HepG2 (cell line): ENCODE measurements around the gene ANKRD13D. TPM values are rescaled to one million over a fixed set of nuclear protein-coding genes. Genes with fewer than 3 reads are reported as not detected.

Source experiments
- AGO1 ChIP-seq: fragments of 200-400 bp; formaldehyde crosslinking; IDR thresholded peaks from 2 replicates; pipeline ENCODE4 v1.6.1; 2017; ENCODE audit warnings: mild to moderate bottlenecking, low read depth, low read length, moderate library complexity; ENCODE audit not compliant: poor library complexity, severe bottlenecking
- AHR ChIP-seq: IDR thresholded peaks from 2 replicates; pipeline ENCODE4 v1.6.1; 2018; ENCODE audit warnings: missing genetic modification reagents, missing compliant biosample characterization
- FOXM1 ChIP-seq: sonication (generic); formaldehyde crosslinking; IDR thresholded peaks from 2 replicates; pipeline ENCODE4 v1.5.0; 2020; ENCODE audit warnings: missing genetic modification reagents
- FUBP1 ChIP-seq: sonication (generic); formaldehyde crosslinking; IDR thresholded peaks from 2 replicates; pipeline ENCODE4 v1.5.1; 2020; ENCODE audit warnings: missing genetic modification reagents, mild to moderate bottlenecking, borderline replicate concordance
- GTF2F1 ChIP-seq: fragments of 150-350 bp; IDR thresholded peaks from 2 replicates; pipeline ENCODE4 v1.6.1; 2014; ENCODE audit warnings: low read length
- MYNN ChIP-seq: sonication (generic); formaldehyde crosslinking; IDR thresholded peaks from 2 replicates; pipeline ENCODE4 v1.4.0; 2020; ENCODE audit warnings: mild to moderate bottlenecking, low read depth, missing genetic modification reagents
- TFE3 ChIP-seq: IDR thresholded peaks from 2 replicates; pipeline ENCODE4 v1.6.1; 2016
- ZC3H13 ChIP-seq: sonication (generic); formaldehyde crosslinking; IDR thresholded peaks from 2 replicates; pipeline ENCODE4 v1.8.1; 2023; ENCODE audit warnings: mild to moderate bottlenecking, missing genetic modification reagents, moderate library complexity
- ZMYM2 ChIP-seq: sonication (generic); formaldehyde crosslinking; IDR thresholded peaks from 2 replicates; pipeline ENCODE4 v1.8.0; 2022; ENCODE audit warnings: mild to moderate bottlenecking, missing genetic modification reagents
- ZNF138 ChIP-seq: sonication (generic); formaldehyde crosslinking; IDR thresholded peaks from 2 replicates; pipeline ENCODE4 v1.5.0; 2020; ENCODE audit warnings: mild to moderate bottlenecking, low read depth, missing genetic modification reagents
- ZNF337 ChIP-seq: sonication (generic); formaldehyde crosslinking; IDR thresholded peaks from 2 replicates; pipeline ENCODE4 v1.5.1; 2020; ENCODE audit warnings: missing genetic modification reagents, low read depth, mild to moderate bottlenecking, borderline replicate concordance
- ZNF616 ChIP-seq: sonication (generic); formaldehyde crosslinking; IDR thresholded peaks from 2 replicates; pipeline ENCODE4 v1.5.0; 2020; ENCODE audit warnings: low read depth, mild to moderate bottlenecking, missing genetic modification reagents
- polyA plus RNA-seq, 8 experiments: library from polyadenylated mRNA; depleted of rRNA in 3 of 8; stranded (reverse) in 7 of 8; unstranded in 1 of 8; fragments of >200 nt; fragmentation: Illumina TruSeq in 4 of 8; extraction: Trizol in 4 of 8; gene quantifications; 2 replicates each; pipeline versions ENCODE4 v1.2.1 to v1.2.3, GENCODE V29; 2011 to 2016; ENCODE audit warnings: low read depth in 4 of 8, missing spikeins in 1 of 8, mixed read lengths in 1 of 8; ENCODE audit not compliant: insufficient read depth in 1 of 8
- total RNA-seq, 5 experiments: library from RNA; depleted of rRNA; stranded (reverse); fragments of >200 nt; fragmentation: Illumina TruSeq; extraction: Trizol; gene quantifications; 2 replicates each; pipeline ENCODE4 v1.2.3, GENCODE V29; 2016; ENCODE audit warnings: low read depth in 1 of 5
- TF ChIP-seq, protein P1 (sequence below): sonication (generic); IDR thresholded peaks from 2 replicates; pipeline ENCODE4 v1.6.1; 2016; ENCODE audit warnings: low read depth, borderline replicate concordance
- TF ChIP-seq, protein P2 (sequence below): sonication (generic); formaldehyde crosslinking; IDR thresholded peaks from 2 replicates; pipeline ENCODE4 v1.4.0; 2020; ENCODE audit warnings: missing genetic modification reagents
- TF ChIP-seq, protein P3 (sequence below): sonication (generic); formaldehyde crosslinking; IDR thresholded peaks from 2 replicates; pipeline ENCODE4 v1.4.0; 2020; ENCODE audit warnings: missing genetic modification reagents

ANKRD13D gene
- total and polyA plus RNA-seq, 2 of the 13 experiments (the other 11 are each of a cell fraction or from before 2014, with no cell fraction given) = 18.6 to 27.3 TPM

DNA sequence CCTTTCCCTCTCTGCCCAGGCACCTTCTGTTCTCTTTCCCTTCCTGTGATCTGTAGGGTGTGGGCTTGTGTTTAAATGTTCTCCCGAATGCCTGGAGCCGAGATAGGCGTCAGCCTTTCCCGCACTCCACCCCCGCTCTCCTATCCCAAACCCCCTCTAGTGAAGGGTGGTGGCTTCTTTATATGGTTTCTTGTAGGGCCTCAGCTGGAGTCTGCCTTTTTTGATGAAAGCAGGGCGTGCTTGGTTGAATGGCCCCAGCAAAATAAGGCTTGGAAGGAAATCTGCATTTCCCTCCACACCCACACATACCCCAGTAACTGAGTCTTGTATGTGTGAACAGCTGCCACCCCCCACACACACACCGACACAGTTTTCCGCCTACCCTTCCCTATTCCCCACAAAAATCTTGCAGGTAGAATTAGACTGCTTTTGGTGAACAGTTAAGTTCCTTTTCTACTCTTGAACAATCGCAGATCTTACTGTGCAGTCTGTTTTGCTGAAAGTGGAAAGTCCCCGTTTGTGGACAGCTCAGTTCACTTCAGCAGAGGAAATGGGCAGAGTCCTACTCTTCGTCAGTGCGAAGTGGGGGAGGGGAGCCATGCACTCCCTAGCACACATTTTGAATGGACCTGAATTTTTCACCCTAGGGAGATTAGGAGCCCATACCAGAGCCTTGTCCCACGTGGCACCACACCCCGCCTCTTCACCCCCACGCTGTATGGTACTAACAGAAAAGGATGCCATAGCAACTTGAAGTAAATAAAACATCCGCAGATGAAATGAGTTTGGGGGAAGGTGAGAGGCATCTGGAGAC lies 48.3 kb upstream of the ANKRD13D start (continued):
- 0 out of 2 replicates have a peak, but pooled peaks have one; percentile 1 for TF ChIP-seq TFE3 (CRISPR knock-in tag)
- TF ChIP-seq, protein P1, sequence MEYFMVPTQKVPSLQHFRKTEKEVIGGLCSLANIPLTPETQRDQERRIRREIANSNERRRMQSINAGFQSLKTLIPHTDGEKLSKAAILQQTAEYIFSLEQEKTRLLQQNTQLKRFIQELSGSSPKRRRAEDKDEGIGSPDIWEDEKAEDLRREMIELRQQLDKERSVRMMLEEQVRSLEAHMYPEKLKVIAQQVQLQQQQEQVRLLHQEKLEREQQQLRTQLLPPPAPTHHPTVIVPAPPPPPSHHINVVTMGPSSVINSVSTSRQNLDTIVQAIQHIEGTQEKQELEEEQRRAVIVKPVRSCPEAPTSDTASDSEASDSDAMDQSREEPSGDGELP = peak; percentile 30; the same call in 1 of the 2 replicates
- TF ChIP-seq, protein P2, sequence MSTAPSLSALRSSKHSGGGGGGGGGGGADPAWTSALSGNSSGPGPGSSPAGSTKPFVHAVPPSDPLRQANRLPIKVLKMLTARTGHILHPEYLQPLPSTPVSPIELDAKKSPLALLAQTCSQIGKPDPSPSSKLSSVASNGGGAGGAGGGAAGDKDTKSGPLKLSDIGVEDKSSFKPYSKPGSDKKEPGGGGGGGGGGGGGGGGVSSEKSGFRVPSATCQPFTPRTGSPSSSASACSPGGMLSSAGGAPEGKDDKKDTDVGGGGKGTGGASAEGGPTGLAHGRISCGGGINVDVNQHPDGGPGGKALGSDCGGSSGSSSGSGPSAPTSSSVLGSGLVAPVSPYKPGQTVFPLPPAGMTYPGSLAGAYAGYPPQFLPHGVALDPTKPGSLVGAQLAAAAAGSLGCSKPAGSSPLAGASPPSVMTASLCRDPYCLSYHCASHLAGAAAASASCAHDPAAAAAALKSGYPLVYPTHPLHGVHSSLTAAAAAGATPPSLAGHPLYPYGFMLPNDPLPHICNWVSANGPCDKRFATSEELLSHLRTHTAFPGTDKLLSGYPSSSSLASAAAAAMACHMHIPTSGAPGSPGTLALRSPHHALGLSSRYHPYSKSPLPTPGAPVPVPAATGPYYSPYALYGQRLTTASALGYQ (CRISPR knock-in tag) = no peak
- no peak for TF ChIP-seq MYNN
- no peak for TF ChIP-seq ZNF337
- TF ChIP-seq AGO1 = no peak
- no peak for TF ChIP-seq ZMYM2
- TF ChIP-seq ZNF138 (CRISPR knock-in tag) = no peak
- TF ChIP-seq FOXM1 (CRISPR knock-in tag) = no peak
- no peak for TF ChIP-seq ZNF616 (CRISPR knock-in tag)
- TF ChIP-seq ZC3H13 (CRISPR knock-in tag) = no peak
- TF ChIP-seq, protein P3, sequence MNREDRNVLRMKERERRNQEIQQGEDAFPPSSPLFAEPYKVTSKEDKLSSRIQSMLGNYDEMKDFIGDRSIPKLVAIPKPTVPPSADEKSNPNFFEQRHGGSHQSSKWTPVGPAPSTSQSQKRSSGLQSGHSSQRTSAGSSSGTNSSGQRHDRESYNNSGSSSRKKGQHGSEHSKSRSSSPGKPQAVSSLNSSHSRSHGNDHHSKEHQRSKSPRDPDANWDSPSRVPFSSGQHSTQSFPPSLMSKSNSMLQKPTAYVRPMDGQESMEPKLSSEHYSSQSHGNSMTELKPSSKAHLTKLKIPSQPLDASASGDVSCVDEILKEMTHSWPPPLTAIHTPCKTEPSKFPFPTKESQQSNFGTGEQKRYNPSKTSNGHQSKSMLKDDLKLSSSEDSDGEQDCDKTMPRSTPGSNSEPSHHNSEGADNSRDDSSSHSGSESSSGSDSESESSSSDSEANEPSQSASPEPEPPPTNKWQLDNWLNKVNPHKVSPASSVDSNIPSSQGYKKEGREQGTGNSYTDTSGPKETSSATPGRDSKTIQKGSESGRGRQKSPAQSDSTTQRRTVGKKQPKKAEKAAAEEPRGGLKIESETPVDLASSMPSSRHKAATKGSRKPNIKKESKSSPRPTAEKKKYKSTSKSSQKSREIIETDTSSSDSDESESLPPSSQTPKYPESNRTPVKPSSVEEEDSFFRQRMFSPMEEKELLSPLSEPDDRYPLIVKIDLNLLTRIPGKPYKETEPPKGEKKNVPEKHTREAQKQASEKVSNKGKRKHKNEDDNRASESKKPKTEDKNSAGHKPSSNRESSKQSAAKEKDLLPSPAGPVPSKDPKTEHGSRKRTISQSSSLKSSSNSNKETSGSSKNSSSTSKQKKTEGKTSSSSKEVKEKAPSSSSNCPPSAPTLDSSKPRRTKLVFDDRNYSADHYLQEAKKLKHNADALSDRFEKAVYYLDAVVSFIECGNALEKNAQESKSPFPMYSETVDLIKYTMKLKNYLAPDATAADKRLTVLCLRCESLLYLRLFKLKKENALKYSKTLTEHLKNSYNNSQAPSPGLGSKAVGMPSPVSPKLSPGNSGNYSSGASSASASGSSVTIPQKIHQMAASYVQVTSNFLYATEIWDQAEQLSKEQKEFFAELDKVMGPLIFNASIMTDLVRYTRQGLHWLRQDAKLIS (CRISPR knock-in tag) = no peak
- no peak for TF ChIP-seq AHR
- TF ChIP-seq GTF2F1 = no peak
- TF ChIP-seq FUBP1 (CRISPR knock-in tag) = no peak
